H1 (cell line): Measurements from ENCODE around the gene ITPR1. TPM values are rescaled to one million over a fixed set of nuclear protein-coding genes. Genes with fewer than 3 reads are reported as not detected.

Experiments used
- CTCF ChIA-PET: fragments of 300-600 bp; sonication (Branson Sonifier 250); formaldehyde crosslinking; loops from one replicate; lab custom pipeline; 2021; ENCODE audit not compliant: partially characterized antibody; lab: Charles Lee
- POLR2A ChIA-PET: fragments of 300-600 bp; sonication (Branson Sonifier 250); formaldehyde crosslinking; loops from one replicate; lab custom pipeline; 2021; ENCODE audit warnings: inconsistent platforms; ENCODE audit not compliant: partially characterized antibody; lab: Charles Lee
- DNase-seq, 2 experiments: peaks; one replicate each; pipeline versions ENCODE4 v3.0.0 to v3.0.0-alpha.2; 2010 to 2022; ENCODE audit warnings: low spot score in 2 of 2, low read depth in 1 of 2, mixed read lengths in 1 of 2
- FAIRE-seq: peaks from 2 replicates; lab custom pipeline; 2011; peaks lifted over from hg19 to GRCh38; lab: Jason Lieb, UNC
- H2AFZ ChIP-seq: 2 replicates; pipeline ENCODE4 v1.8.1; 2012; ENCODE audit warnings: low read length, inconsistent platforms
- H2AK5ac ChIP-seq: 2 replicates; pipeline ENCODE4 v1.6.1; 2013; ENCODE audit warnings: low read depth, low read length
- H2BK120ac ChIP-seq: replicated peaks from 2 replicates; pipeline ENCODE3; 2013; ENCODE audit warnings: low read depth, low read length, inconsistent platforms
- H2BK12ac ChIP-seq: 2 replicates; pipeline ENCODE4 v1.6.1; 2013; ENCODE audit warnings: low read depth, low read length
- H2BK15ac ChIP-seq: 2 replicates; pipeline ENCODE4 v1.6.1; 2013; ENCODE audit warnings: low read length
- H2BK20ac ChIP-seq: 2 replicates; pipeline ENCODE4 v1.6.1; 2013; ENCODE audit warnings: low read length
- H2BK5ac ChIP-seq: 2 replicates; pipeline ENCODE4 v1.6.1; 2013; ENCODE audit warnings: low read depth, low read length
- H3K14ac ChIP-seq: 2 replicates; pipeline ENCODE4 v1.6.1; 2013; ENCODE audit warnings: inconsistent platforms; ENCODE audit not compliant: insufficient read length
- H3K18ac ChIP-seq: 2 replicates; pipeline ENCODE4 v1.6.1; 2013; ENCODE audit warnings: low read length; ENCODE audit errors: extremely low read depth
- H3K23ac ChIP-seq: 2 replicates; pipeline ENCODE4 v1.6.1; 2013; ENCODE audit warnings: inconsistent platforms; ENCODE audit not compliant: insufficient read length
- H3K23me2 ChIP-seq: 2 replicates; pipeline ENCODE4 v1.6.1; 2013; ENCODE audit warnings: low read depth, low read length
- H3K27ac ChIP-seq: 2 replicates; pipeline ENCODE4 v1.6.1; 2011; ENCODE audit warnings: low read depth, low read length, inconsistent platforms
- H3K27me3 ChIP-seq, 4 experiments: replicated peaks in 1 of 4; 1 replicate in 1 of 4; 2 replicates in 3 of 4; pipeline versions ENCODE4 v1.6.1 to v1.8.1; 2011 to 2013; ENCODE audit warnings: low read length in 3 of 4, mild to moderate bottlenecking in 3 of 4, inconsistent platforms in 2 of 4, mixed read lengths in 2 of 4, moderate library complexity in 1 of 4; ENCODE audit not compliant: control insufficient read depth in 3 of 4, insufficient read depth in 3 of 4; ENCODE audit errors: extremely low read depth in 1 of 4
- H3K36me3 ChIP-seq, 4 experiments: 2 replicates each; pipeline versions ENCODE4 v1.6.1 to v1.8.1; 2011 to 2013; ENCODE audit warnings: mild to moderate bottlenecking in 4 of 4, low read length in 3 of 4, moderate library complexity in 2 of 4, control low read depth in 1 of 4, inconsistent platforms in 1 of 4; ENCODE audit not compliant: insufficient read depth in 4 of 4, control insufficient read depth in 2 of 4
- H3K4ac ChIP-seq: replicated peaks from 2 replicates; pipeline ENCODE3; 2013; ENCODE audit warnings: low read length, low read depth, mixed read lengths, inconsistent platforms; ENCODE audit not compliant: insufficient read length
- H3K4me1 ChIP-seq, 4 experiments: replicated peaks in 1 of 4; 1 replicate in 1 of 4; 2 replicates in 3 of 4; pipeline versions ENCODE4 v1.6.1 to v1.8.1; 2011 to 2013; ENCODE audit warnings: low read length in 3 of 4, inconsistent platforms in 2 of 4, mixed read lengths in 1 of 4; ENCODE audit not compliant: insufficient read depth in 4 of 4, control insufficient read depth in 3 of 4
- H3K4me2 ChIP-seq, 2 experiments: 2 replicates each; pipeline versions ENCODE4 v1.6.1 to v1.8.1; 2011 to 2013; ENCODE audit warnings: low read depth in 2 of 2, low read length in 2 of 2, control low read depth in 1 of 2, inconsistent platforms in 1 of 2, mild to moderate bottlenecking in 1 of 2; ENCODE audit not compliant: insufficient read depth in 1 of 2
- H3K4me3 ChIP-seq, 4 experiments: fragments of 200-600, 300-600 bp in 1 of 4; sonication (generic), shearing (Covaris generic), sonication (Bioruptor Twin) in 1 of 4; 2 replicates each; pipeline versions ENCODE4 v1.5.1 to v1.8.1; 2011 to 2016; ENCODE audit warnings: low read length in 4 of 4, low read depth in 3 of 4, control low read depth in 2 of 4, inconsistent platforms in 2 of 4, mild to moderate bottlenecking in 2 of 4, mixed read lengths in 1 of 4, moderate library complexity in 1 of 4; ENCODE audit not compliant: insufficient read depth in 2 of 4; ENCODE audit errors: extremely low read depth in 1 of 4
- H3K56ac ChIP-seq: replicated peaks from 2 replicates; pipeline ENCODE3; 2013; ENCODE audit warnings: low read depth, mild to moderate bottlenecking, mixed read lengths, low read length, inconsistent platforms; ENCODE audit not compliant: insufficient read length
- H3K79me1 ChIP-seq: 2 replicates; pipeline ENCODE4 v1.6.1; 2013; ENCODE audit warnings: low read depth, low read length, control low read depth
- H3K79me2 ChIP-seq, 2 experiments: 2 replicates each; pipeline versions ENCODE4 v1.6.1 to v1.8.1; 2012 to 2013; ENCODE audit warnings: low read length in 2 of 2, mild to moderate bottlenecking in 2 of 2, inconsistent platforms in 1 of 2; ENCODE audit not compliant: insufficient read depth in 2 of 2, control insufficient read depth in 1 of 2
- H3K9ac ChIP-seq, 4 experiments: replicated peaks in 1 of 4; 1 replicate in 1 of 4; 2 replicates in 3 of 4; pipeline versions ENCODE4 v1.6.1 to v1.8.1; 2011 to 2013; ENCODE audit warnings: low read depth in 3 of 4, low read length in 3 of 4, control low read depth in 2 of 4, mild to moderate bottlenecking in 2 of 4, moderate library complexity in 2 of 4, inconsistent platforms in 1 of 4; ENCODE audit errors: extremely low read depth in 1 of 4
- H3K9me3 ChIP-seq, 2 experiments: 2 replicates each; pipeline versions ENCODE4 v1.6.1 to v1.8.1; 2012 to 2013; ENCODE audit warnings: mild to moderate bottlenecking in 2 of 2, moderate library complexity in 2 of 2, control low read depth in 1 of 2, inconsistent platforms in 1 of 2, low read depth in 1 of 2, low read length in 1 of 2, mixed read lengths in 1 of 2; ENCODE audit not compliant: insufficient read depth in 2 of 2
- H4K20me1 ChIP-seq, 2 experiments: replicated peaks in 1 of 2; 2 replicates each; pipeline versions ENCODE3 to v1.8.1; 2011 to 2013; ENCODE audit warnings: inconsistent platforms in 2 of 2, low read length in 2 of 2, mild to moderate bottlenecking in 1 of 2; ENCODE audit not compliant: insufficient read depth in 2 of 2, control insufficient read depth in 1 of 2
- H4K5ac ChIP-seq: 2 replicates; pipeline ENCODE4 v1.6.1; 2013; ENCODE audit warnings: low read length, low read depth, mixed read lengths, inconsistent platforms; ENCODE audit not compliant: insufficient read length
- H4K8ac ChIP-seq: 2 replicates; pipeline ENCODE4 v1.8.0; 2013; ENCODE audit warnings: mild to moderate bottlenecking, moderate library complexity, low read length, inconsistent platforms; ENCODE audit not compliant: insufficient read depth; ENCODE audit errors: extremely low read depth
- H4K91ac ChIP-seq: replicated peaks from 2 replicates; pipeline ENCODE3; 2013; ENCODE audit warnings: low read length, mixed read lengths, inconsistent platforms; ENCODE audit not compliant: insufficient read length
- ASH2L ChIP-seq: fragments of 200-600, 300-600 bp; sonication (generic); IDR thresholded peaks from one replicate; pipeline ENCODE4 v1.7.1; 2017; ENCODE audit warnings: low read length
- BCL11A ChIP-seq, 2 experiments: IDR thresholded peaks; one replicate each; pipeline ENCODE4 v1.6.1; 2011; ENCODE audit warnings: low read depth in 2 of 2, low read length in 2 of 2, mild to moderate bottlenecking in 2 of 2
- CHD2 ChIP-seq: IDR thresholded peaks from 2 replicates; pipeline ENCODE4 v1.6.1; 2012; ENCODE audit warnings: low read length, improper control_type of control experiment
- E2F6 ChIP-seq: IDR thresholded peaks from 2 replicates; pipeline ENCODE4 v1.6.1; 2012; ENCODE audit warnings: inconsistent platforms
- JUND ChIP-seq: IDR thresholded peaks from 2 replicates; pipeline ENCODE4 v1.6.1; 2011; ENCODE audit warnings: mild to moderate bottlenecking, improper control_type of control experiment, low read length
- KDM4A ChIP-seq: IDR thresholded peaks from one replicate; pipeline ENCODE4 v1.7.1; 2012; ENCODE audit warnings: low read depth, mild to moderate bottlenecking, moderate library complexity, low read length, inconsistent platforms; ENCODE audit not compliant: severe bottlenecking
- MAFK ChIP-seq: IDR thresholded peaks from 2 replicates; pipeline ENCODE4 v1.6.1; 2012; ENCODE audit warnings: low read depth, mild to moderate bottlenecking, improper control_type of control experiment, low read length
- SIRT6 ChIP-seq: IDR thresholded peaks from one replicate; pipeline ENCODE4 v1.7.1; 2012; ENCODE audit warnings: low read length, inconsistent platforms
- TAF7 ChIP-seq: optimal IDR thresholded peaks from 2 replicates; pipeline ENCODE3; 2011; ENCODE audit warnings: low read depth, mild to moderate bottlenecking, inconsistent platforms, low read length, moderate library complexity, borderline replicate concordance
- TEAD4 ChIP-seq: IDR thresholded peaks from 2 replicates; pipeline ENCODE4 v1.6.1; 2012; ENCODE audit warnings: low read depth, low read length, inconsistent platforms, mixed read lengths
- USF2 ChIP-seq: IDR thresholded peaks from 2 replicates; pipeline ENCODE4 v1.6.1; 2011; ENCODE audit warnings: low read length, improper control_type of control experiment
- WGBS, 2 experiments: shearing (Covaris generic) in 1 of 2; methylation state at CpG; one replicate each; pipeline versions ENCODE4 v1.1.6 to v1.1.7; 2013 to 2015; ENCODE audit warnings: low lambda C conversion rate in 2 of 2, mixed read lengths in 2 of 2, inconsistent platforms in 1 of 2, low coverage in 1 of 2, missing lambda C conversion rate in 1 of 2; ENCODE audit not compliant: insufficient replicate concordance in 2 of 2, insufficient coverage in 1 of 2, insufficient read length in 1 of 2; ENCODE audit errors: extremely low coverage in 1 of 2, missing lambda C conversion rate in 1 of 2; 5-methylcytosine and 5-hydroxymethylcytosine counted together
- polyA plus RNA-seq, 7 experiments: library from polyadenylated mRNA; depleted of rRNA in 3 of 7; stranded (reverse) in 5 of 7; unstranded in 2 of 7; fragments of >200 nt in 5 of 7; fragments of 200-250 nt in 2 of 7; gene quantifications; 1 replicate in 5 of 7; 2 replicates in 1 of 7; 4 replicates in 1 of 7; pipeline versions ENCODE4 v1.2.1 to v1.2.3, GENCODE V29; 2011 to 2013; ENCODE audit warnings: missing spikeins in 2 of 7, mixed read lengths in 2 of 7
- total RNA-seq: library from RNA; stranded (reverse); fragmentation: NEBNext Ultra II Directional; extraction: Animal tissue kit (Norgen Biotek cat#: 25700); gene quantifications from 2 replicates; pipeline ENCODE4 v1.2.1, GENCODE V29; 2021

ITPR1 gene
- total and polyA plus RNA-seq, 2 of the 8 experiments (the other 6 are each of a cell fraction or from before 2014, with no cell fraction given) = 2.5 to 16.3 TPM

- ChIA-PET POLR2A (interaction anchor here (1.5 kb wide), 1 partner anchor 11 kb away, joined by 3 read pairs; no protein-coding TSS in a partner anchor), CTCF (interaction anchor here (1.1 to 1.8 kb wide), 4 partner anchors 10 to 190 kb away, joined by 3 to 7 read pairs (median 4); no protein-coding TSS in a partner anchor)
- no peaks in the 10 kb centered on the region for H3K27me3 ChIP-seq
- DNase-seq (no peak), FAIRE-seq (no peak)
- WGBS, 2 experiments = 81% methylated on average over 12 of the region's 12 CpGs; no CpG with 5 or more reads in 1 of the 2 experiments
- H3K4me2 ChIP-seq = no peak overlapping the region
- no peak overlapping the region for H4K91ac ChIP-seq
- H3K18ac ChIP-seq = no peak overlapping the region
- H3K79me2 ChIP-seq = no peaks in the 10 kb centered on the region
- no peaks in the 10 kb centered on the region for H3K9me3 ChIP-seq
- H3K9ac ChIP-seq = no peak overlapping the region
- H4K5ac ChIP-seq = no peak overlapping the region
- H4K8ac ChIP-seq = 0 out of 2 replicates have a peak overlapping the region, but pooled peaks have one; percentile 35
- H3K23ac ChIP-seq = no peak overlapping the region
- peaks cover 0 to 2% of the 10 kb centered on the region in 2 experiments for H4K20me1 ChIP-seq
- no peak overlapping the region for H2BK20ac ChIP-seq
- peaks cover 0 to 4% (median 2%) of the 10 kb centered on the region in 4 experiments; a peak in 3 of 7 replicates for H3K4me1 ChIP-seq
- H2BK12ac ChIP-seq = no peak overlapping the region
- H3K27ac ChIP-seq = no peak overlapping the region
- no peak overlapping the region for H2BK120ac ChIP-seq
- no peak overlapping the region for H2AK5ac ChIP-seq
- H3K4me3 ChIP-seq = no peak overlapping the region
- H3K79me1 ChIP-seq = no peaks in the 10 kb centered on the region
- H3K4ac ChIP-seq = no peak overlapping the region
- H3K36me3 ChIP-seq = no peaks in the 10 kb centered on the region
- H3K56ac ChIP-seq = no peak overlapping the region
- no peak overlapping the region for H3K14ac ChIP-seq
- no peaks in the 10 kb centered on the region; the same call in 1 of the 2 replicates for H3K23me2 ChIP-seq
- no peak overlapping the region for H2BK15ac ChIP-seq
- H2AFZ ChIP-seq = no peak overlapping the region
- H2BK5ac ChIP-seq = no peak overlapping the region
- no peak for TF ChIP-seq TEAD4
- TF ChIP-seq BCL11A (IDR thresholded peaks at IDR 0.05; ENCODE audit: low read depth in 2 of 2, low read length in 2 of 2) = no peak
- no peak for TF ChIP-seq ASH2L
- TF ChIP-seq SIRT6 = no peak
- TF ChIP-seq JUND = no peak
- TF ChIP-seq CHD2 = no peak
- TF ChIP-seq MAFK = no peak
- TF ChIP-seq TAF7 = no peak
- no peak for TF ChIP-seq E2F6
- TF ChIP-seq KDM4A = no peak
- TF ChIP-seq USF2 = no peak
These were observed 332.5 kb downstream of the ITPR1 start for GRCh38 chr3:4825436-4826236.
